Activated CD8-positive, alpha-beta memory T cell treated with anti-CD3 and anti-CD28 coated beads for 36 hours (primary cell): ENCODE results near the gene RBPJ. TPM values are rescaled to one million over a fixed set of nuclear protein-coding genes. Genes with fewer than 3 reads are reported as not detected.
"Not testable (repeated sequence)": the region's sequence is repeated elsewhere in the genome, so short reads cannot be mapped to it uniquely, and the experiment has no call there.

Source experiments
- CTCF ChIA-PET: fragments of 350-600 bp; sonication (Branson Sonifier 250); formaldehyde crosslinking; loops from one replicate; lab custom pipeline; 2021; ENCODE audit warnings: antibody characterized with exemption; lab: Charles Lee
- POLR2A ChIA-PET: fragments of 350-600 bp; sonication (Branson Sonifier 250); formaldehyde crosslinking; loops from one replicate; lab custom pipeline; 2021; ENCODE audit warnings: antibody characterized with exemption; lab: Charles Lee
- total RNA-seq, 2 experiments: library from RNA; stranded (reverse); gene quantifications; one replicate each; pipeline ENCODE4 v1.2.3, GENCODE V29; 2021

RBPJ gene
- total RNA-seq, 2 experiments from 2014 or later = 200 TPM

DNA sequence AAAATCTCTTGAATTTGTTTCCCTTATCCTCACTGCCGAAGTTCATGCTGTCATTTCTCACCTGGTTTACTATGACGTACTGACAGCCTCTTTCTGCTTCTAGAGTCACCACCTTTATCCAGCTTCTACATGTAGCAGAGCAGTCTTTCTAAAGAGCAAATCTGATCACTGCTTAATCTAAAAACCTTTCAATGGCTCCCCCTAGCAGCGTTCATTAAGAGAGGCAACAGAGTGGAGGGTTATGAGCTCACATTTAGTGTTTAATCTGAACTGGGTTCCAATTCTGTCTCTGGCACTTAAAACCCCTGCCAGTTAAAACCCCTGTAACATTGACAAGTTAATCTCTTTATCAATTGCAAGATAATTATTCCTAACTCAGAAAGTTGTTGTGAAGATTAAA is 4.4 kb downstream of the RBPJ start:
- CTCF ChIA-PET = interaction anchor here (0.5 to 1.4 kb wide), 10 partner anchors 19 to 337 kb away, joined by 3 to 8 read pairs (median 3); no protein-coding TSS in a partner anchor
- POLR2A ChIA-PET = interaction anchor here (0.6 kb wide), 1 partner anchor 535 kb away, joined by 5 read pairs; the partner anchor contains the start of gene STIM2

GRCh38 chr4:26326791-26327190 is 6.0 kb downstream of the RBPJ start:
- ChIA-PET POLR2A (no interaction called here), CTCF (interaction anchor here (1.0 to 1.4 kb wide), 2 partner anchors 258 to 339 kb away, joined by 4 to 6 read pairs; no protein-coding TSS in a partner anchor)

- ChIA-PET POLR2A (no interaction called here), CTCF (interaction anchor here (0.6 to 2.1 kb wide), 16 partner anchors 10 to 568 kb away, joined by 3 to 5 read pairs (median 4); no protein-coding TSS in a partner anchor)
Observed at GRCh38 chr4:26330186-26330787, 9.5 kb downstream of the RBPJ start.

DNA sequence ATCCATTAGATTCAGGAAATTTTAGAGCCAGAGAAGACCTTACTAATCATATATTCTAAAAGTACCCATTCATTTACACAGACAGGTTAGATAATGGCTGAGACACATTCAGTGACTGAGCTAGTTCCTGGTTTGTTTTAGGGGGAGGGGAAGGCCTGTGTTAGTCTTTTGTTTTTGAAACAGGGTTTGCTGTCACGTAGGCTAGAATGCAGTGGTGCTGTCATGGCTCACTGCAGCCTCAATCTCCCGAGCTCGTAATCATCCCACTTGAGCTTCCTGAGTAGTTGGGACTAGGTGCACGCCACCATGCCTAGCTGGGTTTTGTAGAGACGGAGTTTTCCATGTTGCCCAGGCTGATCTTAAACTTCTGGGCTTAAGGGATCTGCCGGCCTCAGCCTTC is 10.1 kb downstream of the RBPJ start:
- ChIA-PET POLR2A (interaction anchor here (0.7 kb wide), 1 partner anchor 241 kb away, joined by 3 read pairs; no protein-coding TSS in a partner anchor), CTCF (interaction anchor here (1.0 to 2.1 kb wide), 7 partner anchors 9 to 256 kb away, joined by 3 to 5 read pairs (median 4); no protein-coding TSS in a partner anchor)

DNA sequence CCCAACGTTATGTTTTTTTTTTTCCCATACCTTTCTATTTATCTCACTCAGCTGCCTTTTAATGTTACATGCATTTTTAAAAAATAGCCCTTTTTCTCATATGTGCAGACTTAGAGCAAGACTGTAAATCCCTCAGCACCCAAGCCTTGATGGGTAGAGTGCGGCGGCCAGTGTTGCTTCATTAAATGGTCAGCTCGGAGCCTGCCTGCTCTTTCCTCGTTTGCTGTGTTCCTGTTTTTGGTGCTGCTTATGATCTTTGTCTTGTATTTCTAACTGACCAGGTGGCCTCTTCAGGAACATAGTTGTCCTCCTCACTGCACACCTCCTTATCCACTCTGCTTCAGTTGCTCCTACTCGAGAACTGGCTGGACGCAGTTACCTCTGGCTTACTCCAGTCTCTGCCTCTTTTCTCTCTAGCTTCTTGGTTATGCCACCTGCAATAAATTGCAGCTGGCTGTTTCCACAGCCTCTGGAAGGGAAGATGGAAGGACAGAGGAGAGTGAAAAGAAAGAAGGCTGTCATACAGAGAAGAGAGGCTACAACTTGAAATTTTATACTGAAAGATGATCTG is 10.7 kb downstream of the RBPJ start:
- ChIA-PET POLR2A (interaction anchor here (0.7 kb wide), 1 partner anchor 241 kb away, joined by 3 read pairs; no protein-coding TSS in a partner anchor), CTCF (interaction anchor here (1.0 to 2.1 kb wide), 4 partner anchors 9 to 96 kb away, joined by 4 to 5 read pairs (median 4); no protein-coding TSS in a partner anchor)

DNA sequence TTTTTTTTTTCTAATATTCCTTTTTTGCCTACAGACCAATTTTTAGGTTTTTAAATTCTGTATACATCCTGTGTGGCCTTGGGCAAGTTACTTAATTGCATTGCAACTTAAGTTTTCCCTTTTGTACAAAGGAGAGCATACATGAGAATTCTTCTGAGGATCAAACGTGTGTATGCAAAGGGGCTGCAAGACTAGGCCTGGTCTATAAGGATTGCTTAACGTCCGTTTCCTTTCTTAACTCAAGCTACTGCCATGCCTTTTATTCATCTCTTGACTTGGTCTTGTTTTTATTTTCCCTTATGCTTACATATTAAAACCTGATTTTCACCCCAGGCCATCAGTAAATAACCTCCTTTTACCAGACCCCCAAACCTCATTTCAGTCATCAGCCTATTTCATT is 13.6 kb downstream of the RBPJ start:
- CTCF ChIA-PET = no interaction called here
- POLR2A ChIA-PET = no interaction called here

- ChIA-PET CTCF (no interaction called here), POLR2A (no interaction called here)
Observed at GRCh38 chr4:26337612-26338011, 16.8 kb downstream of the RBPJ start.

GRCh38 chr4:26342328-26343037 is 21.7 kb downstream of the RBPJ start:
- POLR2A ChIA-PET = no interaction called here

DNA sequence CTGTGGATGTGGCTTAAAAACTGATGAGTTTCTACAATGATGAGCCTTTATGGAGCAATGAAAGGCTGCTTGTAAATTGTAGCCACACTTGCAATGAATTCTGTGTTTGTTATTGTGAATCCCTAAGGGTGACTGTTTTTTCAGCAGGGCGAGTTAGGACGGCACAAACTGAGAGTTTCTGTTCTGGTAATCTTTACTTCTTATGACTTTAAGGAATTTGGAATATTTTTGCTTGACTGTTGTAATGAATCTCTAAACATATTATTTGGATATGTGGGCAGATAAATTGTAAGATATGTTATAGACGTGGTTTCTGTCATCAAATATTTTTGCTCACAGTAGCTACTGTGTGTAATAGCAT is 22.2 kb downstream of the RBPJ start:
- CTCF ChIA-PET = interaction anchor here (0.7 kb wide), 1 partner anchor 314 kb away, joined by 3 read pairs; no protein-coding TSS in a partner anchor

More at GRCh38 chr4:26342328-26343037, 21.7 kb downstream of the RBPJ start:
- CTCF ChIA-PET = no interaction called here

GRCh38 chr4:26344901-26345564 is 24.2 kb downstream of the RBPJ start:
- CTCF ChIA-PET = interaction anchor here (1.4 kb wide), 1 partner anchor 20 kb away, joined by 4 read pairs; no protein-coding TSS in a partner anchor
- POLR2A ChIA-PET = interaction anchor here (0.6 kb wide), 1 partner anchor 9 kb away, joined by 8 read pairs; no protein-coding TSS in a partner anchor

More for the DNA sequence above, 22.2 kb downstream of the RBPJ start:
- POLR2A ChIA-PET = interaction anchor here (0.6 kb wide), 1 partner anchor 44 kb away, joined by 3 read pairs; no protein-coding TSS in a partner anchor

- ChIA-PET POLR2A (no interaction called here), CTCF (no interaction called here)
Observed at GRCh38 chr4:26345565-26345938, 24.7 kb downstream of the RBPJ start.

GRCh38 chr4:26346203-26346620 is 25.4 kb downstream of the RBPJ start:
- POLR2A ChIA-PET = interaction anchor here (0.8 kb wide), 1 partner anchor 38 kb away, joined by 3 read pairs; no protein-coding TSS in a partner anchor
- CTCF ChIA-PET = no interaction called here

GRCh38 chr4:26349496-26349895 is 28.7 kb downstream of the RBPJ start:
- CTCF ChIA-PET = interaction anchor here (1.1 kb wide), 1 partner anchor 29 kb away, joined by 3 read pairs; the partner anchor contains the start of gene RBPJ
- POLR2A ChIA-PET = no interaction called here

DNA sequence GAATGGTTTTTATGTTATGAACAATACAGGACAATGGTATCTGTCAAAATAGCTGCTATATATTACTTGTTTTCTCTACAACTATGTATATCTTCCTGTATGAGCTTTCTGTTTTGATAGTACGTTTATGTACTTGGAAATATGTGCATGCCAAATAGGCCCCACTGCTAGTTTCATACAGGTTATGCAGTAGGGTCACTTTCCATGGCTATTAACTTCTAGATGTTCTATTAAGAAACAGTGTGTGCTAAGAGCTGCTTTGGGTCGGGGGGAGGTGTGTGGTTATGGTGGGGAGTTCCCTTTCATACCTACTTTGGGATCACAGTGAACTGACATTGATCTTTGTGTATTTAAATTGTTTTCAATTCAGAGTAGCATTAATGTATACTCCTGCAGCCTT is 30.9 kb downstream of the RBPJ start:
- CTCF ChIA-PET = interaction anchor here (1.1 kb wide), 1 partner anchor 22 kb away, joined by 3 read pairs; no protein-coding TSS in a partner anchor
- POLR2A ChIA-PET = interaction anchor here (0.5 kb wide), 1 partner anchor 12 kb away, joined by 4 read pairs; no protein-coding TSS in a partner anchor

DNA sequence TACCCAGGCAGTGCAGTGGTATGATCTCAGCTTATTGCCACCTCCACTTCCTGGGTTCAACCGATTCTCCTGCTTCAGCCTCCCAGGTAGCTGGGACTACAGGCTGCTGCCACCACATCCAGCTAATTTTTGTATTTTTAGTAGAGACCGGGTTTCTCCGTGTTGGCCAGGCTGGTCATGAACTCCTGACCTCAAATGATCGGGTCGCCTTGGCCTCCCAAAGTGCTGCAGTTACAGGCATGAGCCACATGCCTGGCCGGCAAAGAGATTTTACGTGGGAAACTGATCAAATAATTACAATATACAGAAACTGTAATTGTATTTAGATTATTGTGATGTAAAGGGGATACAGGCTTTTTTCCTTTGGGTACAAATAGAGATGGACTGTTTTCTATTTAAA is 33.7 kb downstream of the RBPJ start:
- POLR2A ChIA-PET = interaction anchor here (0.7 kb wide), 2 partner anchors 10 to 42 kb away, joined by 6 to 8 read pairs; no protein-coding TSS in a partner anchor
- CTCF ChIA-PET = no interaction called here

DNA sequence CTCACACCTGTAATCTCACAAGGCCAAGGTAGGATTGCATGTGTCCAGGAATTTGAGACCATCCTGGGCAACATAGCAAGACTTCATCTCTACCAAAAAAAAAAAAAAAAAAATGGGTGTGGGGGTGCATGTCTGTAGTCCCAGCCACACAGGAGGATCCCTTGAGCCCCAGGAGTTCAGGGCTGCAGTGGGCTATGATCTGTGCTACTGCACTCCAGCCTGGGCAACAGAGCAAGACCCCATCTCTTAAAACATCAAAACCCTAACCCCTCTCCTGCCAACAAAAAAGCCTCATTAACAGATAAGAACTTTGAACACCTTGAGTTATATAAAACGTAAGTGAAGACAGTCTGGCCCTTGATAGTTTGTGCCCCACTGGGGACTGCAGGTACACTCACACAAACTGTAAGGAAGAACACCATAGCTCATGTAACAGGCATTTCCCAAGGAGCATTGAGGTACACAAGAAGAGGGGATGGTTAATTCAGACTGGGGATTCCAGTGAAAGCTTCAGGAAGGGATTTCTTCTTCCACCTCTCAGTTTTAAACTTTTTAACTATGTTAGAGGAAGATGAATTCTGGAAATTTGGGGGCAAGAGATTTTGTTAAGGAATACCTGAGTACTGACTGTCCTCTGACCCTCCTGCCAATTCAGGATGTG is 34.7 kb downstream of the RBPJ start:
- POLR2A ChIA-PET = no interaction called here
- CTCF ChIA-PET = interaction anchor here (0.7 to 1.1 kb wide), 2 partner anchors 30 to 35 kb away, joined by 3 to 4 read pairs; no protein-coding TSS in a partner anchor

GRCh38 chr4:26356081-26356501 is 35.3 kb downstream of the RBPJ start:
- ChIA-PET POLR2A (no interaction called here), CTCF (interaction anchor here (1.1 kb wide), 1 partner anchor 31 kb away, joined by 3 read pairs; no protein-coding TSS in a partner anchor)

DNA sequence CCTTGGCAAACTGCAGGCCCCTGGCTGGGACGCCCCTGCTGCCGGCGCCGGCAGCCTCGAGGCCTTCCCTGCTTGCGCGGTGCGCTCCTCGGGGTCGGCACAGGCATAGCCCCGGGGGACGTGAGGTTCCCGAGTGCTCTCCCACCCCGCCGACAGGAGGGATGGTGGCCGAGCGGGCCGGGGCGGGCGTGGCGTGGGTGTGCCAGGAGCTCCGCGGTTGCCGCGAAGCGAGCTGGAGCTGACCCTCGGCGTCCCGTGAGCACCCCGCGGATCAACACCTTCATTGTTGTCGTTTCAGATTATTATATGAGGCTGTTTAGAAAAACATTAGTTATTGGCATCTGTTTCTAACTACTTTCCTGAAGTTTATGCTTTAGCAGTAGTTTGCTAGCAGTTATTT is 38.7 kb downstream of the RBPJ start:
- POLR2A ChIA-PET, CTCF ChIA-PET: not testable (repeated sequence)
